OCI-LY7 (cell line): ENCODE data around the gene FUT2.

ENCODE experiments used
- CTCF ChIP-seq: fragments of 200-600 bp; sonication (generic); conservative IDR thresholded peaks from 2 replicates; pipeline ENCODE4 v1.5.1; 2014; ENCODE audit warnings: mild to moderate bottlenecking, antibody characterized with exemption, low read length, moderate library complexity, mixed read lengths
- EZH2phosphoT487 ChIP-seq: fragments of 200-600 bp; sonication (generic); IDR thresholded peaks from 2 replicates; pipeline ENCODE4 v1.6.1; 2018; ENCODE audit warnings: low read depth, borderline replicate concordance, mild to moderate bottlenecking, mixed run types, antibody characterized with exemption, low read length, moderate library complexity, mixed read lengths

GRCh38 chr19:48674216-48674809 lies 21.5 kb upstream of the FUT2 start:
- TF ChIP-seq CTCF (no peak), EZH2phosphoT487 (no peak)
